H9 (cell line): ENCODE data around the gene RYR3. TPM values are rescaled to one million over a fixed set of nuclear protein-coding genes. Genes with fewer than 3 reads are reported as not detected.

Experiments
- DNase-seq: peaks from one replicate; pipeline ENCODE4 v3.0.0-alpha.2; 2017
- H2AFZ ChIP-seq: one replicate; pipeline ENCODE4 v1.6.1; 2013; ENCODE audit warnings: mild to moderate bottlenecking, low read length, control low read depth, moderate library complexity
- H2AK5ac ChIP-seq: 2 replicates; pipeline ENCODE4 v1.6.1; 2013; ENCODE audit warnings: low read length, control low read depth, mixed read lengths; ENCODE audit not compliant: insufficient read length
- H2BK120ac ChIP-seq: one replicate; pipeline ENCODE4 v1.6.1; 2013; ENCODE audit warnings: low read depth, mild to moderate bottlenecking, low read length, control low read depth, inconsistent platforms; ENCODE audit not compliant: poor library complexity, severe bottlenecking
- H2BK12ac ChIP-seq: 2 replicates; pipeline ENCODE4 v1.6.1; 2013; ENCODE audit warnings: low read length, control low read depth, mixed read lengths, low read depth; ENCODE audit not compliant: insufficient read length
- H2BK15ac ChIP-seq: 2 replicates; pipeline ENCODE4 v1.6.1; 2013; ENCODE audit warnings: low read depth, low read length, control low read depth
- H2BK20ac ChIP-seq: one replicate; pipeline ENCODE4 v1.6.1; 2013; ENCODE audit warnings: low read depth, mild to moderate bottlenecking, low read length, control low read depth, inconsistent platforms; ENCODE audit not compliant: poor library complexity, severe bottlenecking
- H2BK5ac ChIP-seq: 2 replicates; pipeline ENCODE4 v1.6.1; 2013; ENCODE audit warnings: low read length, control low read depth, mixed read lengths; ENCODE audit not compliant: insufficient read length
- H3K14ac ChIP-seq: 2 replicates; pipeline ENCODE4 v1.6.1; 2013; ENCODE audit warnings: low read length, control low read depth; ENCODE audit not compliant: insufficient read depth
- H3K18ac ChIP-seq: 2 replicates; pipeline ENCODE4 v1.6.1; 2013; ENCODE audit warnings: low read depth, mild to moderate bottlenecking, mixed read lengths, low read length, control low read depth; ENCODE audit not compliant: insufficient read length
- H3K23ac ChIP-seq: 2 replicates; pipeline ENCODE4 v1.6.1; 2013; ENCODE audit warnings: low read length, control low read depth, mixed read lengths, low read depth; ENCODE audit not compliant: insufficient read length
- H3K23me2 ChIP-seq: 2 replicates; pipeline ENCODE4 v1.6.1; 2013; ENCODE audit warnings: low read depth, mild to moderate bottlenecking, mixed read lengths, low read length, control low read depth; ENCODE audit not compliant: insufficient read length, poor library complexity, severe bottlenecking
- H3K27ac ChIP-seq: 2 replicates; pipeline ENCODE4 v1.5.1; 2013; ENCODE audit warnings: low read length, control low read depth, mixed read lengths, low read depth; ENCODE audit not compliant: insufficient read length
- H3K27me3 ChIP-seq: 2 replicates; pipeline ENCODE4 v1.6.1; 2013; ENCODE audit warnings: low read length, control low read depth, inconsistent platforms; ENCODE audit not compliant: insufficient read depth
- H3K4ac ChIP-seq: 2 replicates; pipeline ENCODE4 v1.6.1; 2013; ENCODE audit warnings: low read depth, mild to moderate bottlenecking, control low read depth, inconsistent platforms, low read length, moderate library complexity
- H3K4me1 ChIP-seq: 2 replicates; pipeline ENCODE4 v1.6.1; 2013; ENCODE audit warnings: low read length, control low read depth, inconsistent platforms; ENCODE audit not compliant: insufficient read depth
- H3K4me2 ChIP-seq: 2 replicates; pipeline ENCODE4 v1.6.1; 2013; ENCODE audit warnings: low read length, control low read depth, mixed read lengths; ENCODE audit not compliant: insufficient read length, insufficient read depth
- H3K56ac ChIP-seq: 2 replicates; pipeline ENCODE4 v1.6.1; 2013; ENCODE audit warnings: low read depth, mild to moderate bottlenecking, mixed read lengths, low read length, control low read depth; ENCODE audit not compliant: insufficient read length
- H3K79me1 ChIP-seq: 2 replicates; pipeline ENCODE4 v1.6.1; 2013; ENCODE audit warnings: low read depth, mild to moderate bottlenecking, moderate library complexity, low read length, control low read depth, inconsistent platforms; ENCODE audit not compliant: insufficient read depth, poor library complexity, severe bottlenecking
- H3K79me2 ChIP-seq: 2 replicates; pipeline ENCODE4 v1.6.1; 2013; ENCODE audit warnings: low read length, control low read depth, inconsistent platforms; ENCODE audit not compliant: insufficient read depth
- H3K9ac ChIP-seq: 2 replicates; pipeline ENCODE4 v1.6.1; 2013; ENCODE audit warnings: low read length, control low read depth, mixed read lengths; ENCODE audit not compliant: insufficient read length; ENCODE audit errors: extremely low read depth
- H3K9me3 ChIP-seq: one replicate; pipeline ENCODE4 v1.6.1; 2013; ENCODE audit warnings: low read depth, low read length, inconsistent platforms; ENCODE audit not compliant: control insufficient read depth
- H3T11ph ChIP-seq: one replicate; pipeline ENCODE4 v1.6.1; 2013; ENCODE audit warnings: mild to moderate bottlenecking, low read length, control low read depth, inconsistent platforms
- H4K20me1 ChIP-seq: one replicate; pipeline ENCODE4 v1.6.1; 2013; ENCODE audit not compliant: control insufficient read depth, insufficient read length, insufficient read depth
- H4K5ac ChIP-seq: 2 replicates; pipeline ENCODE4 v1.6.1; 2013; ENCODE audit warnings: low read depth, mild to moderate bottlenecking, mixed read lengths, low read length, control low read depth; ENCODE audit not compliant: insufficient read length
- H4K8ac ChIP-seq: replicated peaks from 2 replicates; pipeline ENCODE4 v1.6.1; 2013; ENCODE audit warnings: low read length, control low read depth, mixed read lengths, low read depth; ENCODE audit not compliant: insufficient read length
- H4K91ac ChIP-seq: 2 replicates; pipeline ENCODE4 v1.6.1; 2013; ENCODE audit warnings: low read depth, mild to moderate bottlenecking, moderate library complexity, mixed read lengths, low read length, control low read depth; ENCODE audit not compliant: insufficient read length
- H3K27ac Mint-ChIP-seq, 3 experiments: 2 replicates in 2 of 3; 3 replicates in 1 of 3; pipeline ENCODE4 v1.8.0; 2020 to 2021; ENCODE audit warnings: mixed read lengths in 3 of 3, mild to moderate bottlenecking in 1 of 3, moderate library complexity in 1 of 3
- H3K27me3 Mint-ChIP-seq: 2 replicates; pipeline ENCODE4 v1.8.0; 2021; ENCODE audit warnings: low read depth, mild to moderate bottlenecking, moderate library complexity, mixed read lengths
- H3K36me3 Mint-ChIP-seq, 3 experiments: 2 replicates in 2 of 3; 3 replicates in 1 of 3; pipeline ENCODE4 v1.8.0; 2020 to 2021; ENCODE audit warnings: low read depth in 3 of 3, mixed read lengths in 3 of 3; ENCODE audit not compliant: insufficient read depth in 1 of 3
- H3K4me1 Mint-ChIP-seq, 2 experiments: 2 replicates each; pipeline ENCODE4 v1.8.0; 2020; ENCODE audit warnings: mixed read lengths in 2 of 2
- H3K4me3 Mint-ChIP-seq, 2 experiments: 2 replicates in 1 of 2; 3 replicates in 1 of 2; pipeline ENCODE4 v1.8.0; 2020 to 2021; ENCODE audit warnings: mild to moderate bottlenecking in 2 of 2, mixed read lengths in 2 of 2, moderate library complexity in 1 of 2
- H3K9me3 Mint-ChIP-seq, 2 experiments: 2 replicates in 1 of 2; 3 replicates in 1 of 2; pipeline ENCODE4 v1.8.0; 2020; ENCODE audit warnings: mild to moderate bottlenecking in 2 of 2, mixed read lengths in 2 of 2, moderate library complexity in 1 of 2
- WGBS: extraction: QIAGEN DNeasy Blood & Tissue Kit; methylation state at CpG from one replicate; pipeline ENCODE4 v1.1.7; 2013; ENCODE audit warnings: missing lambda C conversion rate, low lambda C conversion rate, mixed read lengths; ENCODE audit not compliant: insufficient read length; ENCODE audit errors: extremely low coverage; 5-methylcytosine and 5-hydroxymethylcytosine counted together
- total RNA-seq: library from RNA; stranded (reverse); gene quantifications from 2 replicates; pipeline ENCODE4 v1.2.1, GENCODE V29; 2021
- TF ChIP-seq, protein P1 (sequence below): fragments of 200-600 bp; sonication (generic); conservative IDR thresholded peaks from 3 replicates; pipeline ENCODE4 v1.8.0; 2021; ENCODE audit warnings: antibody characterized with exemption, mild to moderate bottlenecking

RYR3 gene
- total RNA-seq, 1 experiment from 2014 or later = 0.85 TPM

DNA sequence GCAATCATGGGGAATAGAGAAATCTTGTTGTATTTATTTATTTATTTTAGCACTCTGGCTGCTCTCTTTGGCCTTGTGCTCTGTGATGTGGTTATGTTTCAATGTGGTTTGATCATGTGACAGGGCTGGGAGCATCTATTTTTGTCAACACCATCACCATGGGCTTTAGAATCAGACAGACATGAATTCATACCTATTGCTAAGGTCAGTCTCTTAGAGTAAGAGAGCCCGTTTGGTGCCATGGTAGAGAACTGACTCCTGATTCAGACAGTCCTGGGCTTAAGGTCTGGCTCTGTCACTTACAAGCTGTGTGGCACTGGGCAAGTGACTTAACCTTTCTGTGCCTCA, 157.0 kb downstream of the RYR3 start:
- Histone ChIP-seq H2AFZ (no peak overlapping the region), H2BK15ac (no peak overlapping the region), H3K4me2 (no peak overlapping the region), H4K5ac (no peak overlapping the region), H2BK20ac (no peak overlapping the region), H3K4ac (no peak overlapping the region), H3K27me3 (no peaks in the 10 kb centered on the region; the same call in 1 of the 2 replicates), H3K9me3 (no peaks in the 10 kb centered on the region), H3T11ph (no peak overlapping the region), H4K20me1 (no peaks in the 10 kb centered on the region), H2BK12ac (no peak overlapping the region), H4K91ac (no peak overlapping the region), H2BK5ac (no peak overlapping the region), H3K14ac (no peak overlapping the region), H3K56ac (no peak overlapping the region), H3K23me2 (no peaks in the 10 kb centered on the region), H3K27ac (no peak overlapping the region), H4K8ac (no peak overlapping the region), H2AK5ac (no peak overlapping the region), H3K23ac (no peak overlapping the region), H3K9ac (no peak overlapping the region), H3K79me1 (no peaks in the 10 kb centered on the region), H3K79me2 (no peaks in the 10 kb centered on the region), H3K4me1 (no peaks in the 10 kb centered on the region; the same call in none of the 2 replicates), H2BK120ac (no peak overlapping the region), H3K18ac (no peak overlapping the region)
- no peaks in the 10 kb centered on the region for H3K36me3 Mint-ChIP-seq
- peaks cover 17% of the 10 kb centered on the region for H3K27me3 Mint-ChIP-seq
- H3K4me1 Mint-ChIP-seq = no peaks in the 10 kb centered on the region; a peak in 1 of 4 replicates
- TF ChIP-seq, protein P1, sequence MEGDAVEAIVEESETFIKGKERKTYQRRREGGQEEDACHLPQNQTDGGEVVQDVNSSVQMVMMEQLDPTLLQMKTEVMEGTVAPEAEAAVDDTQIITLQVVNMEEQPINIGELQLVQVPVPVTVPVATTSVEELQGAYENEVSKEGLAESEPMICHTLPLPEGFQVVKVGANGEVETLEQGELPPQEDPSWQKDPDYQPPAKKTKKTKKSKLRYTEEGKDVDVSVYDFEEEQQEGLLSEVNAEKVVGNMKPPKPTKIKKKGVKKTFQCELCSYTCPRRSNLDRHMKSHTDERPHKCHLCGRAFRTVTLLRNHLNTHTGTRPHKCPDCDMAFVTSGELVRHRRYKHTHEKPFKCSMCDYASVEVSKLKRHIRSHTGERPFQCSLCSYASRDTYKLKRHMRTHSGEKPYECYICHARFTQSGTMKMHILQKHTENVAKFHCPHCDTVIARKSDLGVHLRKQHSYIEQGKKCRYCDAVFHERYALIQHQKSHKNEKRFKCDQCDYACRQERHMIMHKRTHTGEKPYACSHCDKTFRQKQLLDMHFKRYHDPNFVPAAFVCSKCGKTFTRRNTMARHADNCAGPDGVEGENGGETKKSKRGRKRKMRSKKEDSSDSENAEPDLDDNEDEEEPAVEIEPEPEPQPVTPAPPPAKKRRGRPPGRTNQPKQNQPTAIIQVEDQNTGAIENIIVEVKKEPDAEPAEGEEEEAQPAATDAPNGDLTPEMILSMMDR = no peak
- no peak for DNase-seq
- no CpG with 5 or more reads among the region's 1 CpG for WGBS
- H3K4me3 Mint-ChIP-seq = no peak overlapping the region
- H3K27ac Mint-ChIP-seq = no peak overlapping the region
- H3K9me3 Mint-ChIP-seq = no peaks in the 10 kb centered on the region; a peak in 1 of 5 replicates
